ENCODE data around the gene NDUFB7.
A peak's percentile ranks its signal among the peaks of the same experiment; 100 is the strongest.
"Not testable (repeated sequence)": the region's sequence is repeated elsewhere in the genome, so short reads cannot be mapped to it uniquely, and the experiment has no call there.

The NDUFB7 gene

GRCh38 chr19:14565765-14566711 lies 5.8 kb downstream of the NDUFB7 start (continued):
- TF ChIP-seq ATF2 (tag by site-specific recombination; IDR thresholded peaks at IDR 0.05; ENCODE audit: low read depth) (no peak), KLF9 (tag by site-specific recombination; IDR thresholded peaks at IDR 0.05; ENCODE audit: low read depth) (peak; percentile 45), ZIC2 (tag by site-specific recombination; IDR thresholded peaks at IDR 0.05) (no peak), SP3 (tag by site-specific recombination; IDR thresholded peaks at IDR 0.05) (no peak), REPIN1 (tag by site-specific recombination; IDR thresholded peaks at IDR 0.05; ENCODE audit: low read depth) (no peak), ZNF473 (tag by site-specific recombination; IDR thresholded peaks at IDR 0.05) (no peak), MEIS1 (CRISPR knock-in tag; IDR thresholded peaks at IDR 0.05; ENCODE audit: borderline replicate concordance) (no peak), ZNF555 (tag by site-specific recombination; conservative IDR thresholded peaks at IDR 0.05) (no peak)

GRCh38 chr19:14565298-14565679 lies 6.6 kb downstream of the NDUFB7 start:
- POLR2A ChIA-PET, result interaction anchor here (1.0 kb wide), 1 partner anchor 11 kb away, joined by 4 read pairs; no protein-coding TSS in a partner anchor
- Histone ChIP-seq H3K9me3 (ENCODE audit: control insufficient read depth, insufficient read depth, low read depth, low read length) (no peaks in the 10 kb centered on the region), H3K4me3 (ENCODE audit: low read depth, low read length) (no peak overlapping the region), H3K4me1 (ENCODE audit: control insufficient read depth, insufficient read depth, low read length) (no peaks in the 10 kb centered on the region), H3K36me3 (ENCODE audit: control insufficient read depth in 2 of 2, insufficient read depth in 1 of 2, low read length in 2 of 2) (peaks cover 0 to 42% of the 10 kb centered on the region in 2 experiments; a peak in 2 of 3 replicates), H3K27ac (ENCODE audit: extremely low read depth, low read depth, low read length) (no peak overlapping the region)
- CTCF ChIA-PET, result interaction anchor here (1.4 kb wide), 1 partner anchor 8 kb away, joined by 4 read pairs; no protein-coding TSS in a partner anchor
- TF ChIP-seq ZNF341 (tag by site-specific recombination; IDR thresholded peaks at IDR 0.05; ENCODE audit: low read depth), result peak; percentile 14; the same call in 1 of the 2 replicates
- TF ChIP-seq EGR2 (tag by site-specific recombination; IDR thresholded peaks at IDR 0.05; ENCODE audit: low read depth), result peak; percentile 56
- TF ChIP-seq KLF1 (tag by site-specific recombination; IDR thresholded peaks at IDR 0.05), result peak; percentile 24; the same call in 1 of the 2 replicates
- TF ChIP-seq KLF9 (tag by site-specific recombination; IDR thresholded peaks at IDR 0.05; ENCODE audit: low read depth), result 0 out of 2 replicates have a peak, but pooled peaks have one; percentile 10
- TF ChIP-seq ZNF280C (tag by site-specific recombination; IDR thresholded peaks at IDR 0.05), result no peak
- TF ChIP-seq ZFHX2 (tag by site-specific recombination; conservative IDR thresholded peaks at IDR 0.05), result peak; percentile 70
- TF ChIP-seq BCL6B (tag by site-specific recombination; IDR thresholded peaks at IDR 0.05), result no peak

GRCh38 chr19:14564652-14565297 lies 7.1 kb downstream of the NDUFB7 start:
- ChIA-PET POLR2A (interaction anchor here (0.6 to 1.0 kb wide), 2 partner anchors 10 to 22 kb away, joined by 3 to 4 read pairs; no protein-coding TSS in a partner anchor), CTCF (interaction anchor here (1.4 kb wide), 1 partner anchor 9 kb away, joined by 4 read pairs; no protein-coding TSS in a partner anchor)
- H3K4me1 ChIP-seq (ENCODE audit: control insufficient read depth, insufficient read depth, low read length); H3K4me3 ChIP-seq (ENCODE audit: low read depth, low read length); H3K9me3 ChIP-seq (ENCODE audit: control insufficient read depth, insufficient read depth, low read depth, low read length); H3K27ac ChIP-seq (ENCODE audit: extremely low read depth, low read depth, low read length): not testable (repeated sequence)
- H3K36me3 ChIP-seq (ENCODE audit: control insufficient read depth in 2 of 2, insufficient read depth in 1 of 2, low read length in 2 of 2), result peaks cover 0 to 42% of the 10 kb centered on the region in 2 experiments; a peak in 2 of 3 replicates
- TF ChIP-seq KLF8 (tag by site-specific recombination; IDR thresholded peaks at IDR 0.05) (peak; percentile 85), KLF9 (tag by site-specific recombination; IDR thresholded peaks at IDR 0.05; ENCODE audit: low read depth) (0 out of 2 replicates have a peak, but pooled peaks have one; percentile 31), ZBTB7A (tag by site-specific recombination; IDR thresholded peaks at IDR 0.05; ENCODE audit: low read depth) (0 out of 2 replicates have a peak, but pooled peaks have one; percentile 11), SP2 (tag by site-specific recombination; IDR thresholded peaks at IDR 0.05) (peak; percentile 43), ZIC2 (tag by site-specific recombination; IDR thresholded peaks at IDR 0.05) (peak; percentile 36; the same call in 1 of the 2 replicates), WT1 (tag by site-specific recombination; IDR thresholded peaks at IDR 0.05) (peak; percentile 56; the same call in 1 of the 2 replicates), HIC1 (tag by site-specific recombination; IDR thresholded peaks at IDR 0.05) (peak; percentile 28; the same call in 1 of the 2 replicates), ZNF398 (tag by site-specific recombination; IDR thresholded peaks at IDR 0.05) (peak; percentile 35; the same call in 1 of the 2 replicates), KLF1 (tag by site-specific recombination; IDR thresholded peaks at IDR 0.05) (peak; percentile 98)

Measured in HEK293 (cell line).